GM10847 (cell line): ENCODE data around the gene ITGA5.

Experiments used
- POLR2A ChIP-seq: IDR thresholded peaks from 2 replicates; pipeline ENCODE4 v1.6.1; 2011; ENCODE audit not compliant: insufficient read length; ENCODE audit errors: extremely low read depth

The ITGA5 gene

DNA sequence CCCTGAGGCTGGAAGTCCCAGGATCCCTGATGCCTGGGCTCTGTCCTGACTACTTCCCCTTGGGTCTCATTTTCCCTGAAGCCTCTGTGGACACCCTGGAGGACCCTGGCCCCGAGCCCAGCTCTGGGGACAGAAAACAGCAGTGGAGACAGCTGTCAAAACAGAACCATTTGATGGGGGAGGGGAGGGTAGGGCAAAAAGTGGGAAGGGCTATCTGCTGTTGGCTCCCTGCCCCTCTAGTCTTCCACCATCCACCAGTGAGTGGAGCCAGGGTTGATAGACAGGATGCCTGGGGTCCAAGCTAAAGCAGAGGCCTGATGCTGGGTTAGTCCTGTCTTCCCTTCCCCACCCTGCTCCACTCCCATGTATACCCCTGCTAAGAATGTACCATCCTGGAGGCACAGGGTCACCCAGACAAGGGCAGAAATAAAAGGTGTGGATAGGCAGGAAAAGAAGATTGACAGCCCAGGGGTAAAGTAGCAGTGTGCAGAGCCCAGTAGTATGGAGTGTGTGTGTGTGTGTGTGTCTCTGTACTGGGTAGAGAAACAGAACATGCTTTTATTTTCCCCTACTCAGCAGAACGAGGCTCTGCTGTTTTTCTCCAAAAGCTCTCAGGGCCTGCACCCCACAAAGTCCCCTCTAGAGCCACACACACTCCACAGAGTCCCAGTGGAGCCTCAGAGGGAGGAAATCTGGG, 44.4 kb downstream of the ITGA5 start:
- no peak for TF ChIP-seq POLR2A

- TF ChIP-seq POLR2A = no peak
Observed at GRCh38 chr12:54373649-54374561, 45.2 kb downstream of the ITGA5 start.

DNA sequence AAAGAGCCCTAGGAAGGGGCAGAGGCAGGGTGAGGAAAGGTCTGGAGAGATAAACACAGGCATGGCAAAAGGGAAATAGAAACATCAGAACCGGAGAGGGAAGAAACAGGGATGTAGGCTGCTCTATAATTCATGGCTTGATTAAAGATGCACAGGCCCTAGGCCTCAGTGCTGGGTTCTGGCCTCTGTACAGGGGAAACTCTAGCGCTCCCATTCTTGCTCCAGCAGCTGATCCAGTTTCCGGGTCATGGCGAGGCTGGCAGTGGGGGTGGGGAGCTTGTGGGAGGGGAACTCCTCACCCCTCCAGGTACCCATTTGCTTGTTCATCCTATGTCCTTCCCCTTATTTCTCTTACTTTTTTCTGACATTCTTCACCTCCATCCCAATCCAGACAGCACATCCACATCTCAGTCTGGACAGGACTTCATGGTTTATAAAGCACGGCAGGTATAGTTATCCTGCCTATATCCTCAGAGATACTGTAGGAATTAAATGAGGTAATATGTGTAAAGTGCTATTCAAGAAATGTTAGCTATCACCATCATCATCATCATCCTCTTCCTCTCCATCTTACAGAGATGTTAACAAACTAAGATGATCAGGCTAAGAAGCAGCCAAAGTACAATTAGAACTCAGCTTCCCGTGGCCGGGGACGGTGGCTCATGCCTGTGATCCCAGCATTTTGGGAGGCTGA, 46.8 kb downstream of the ITGA5 start:
- no peak for TF ChIP-seq POLR2A

GRCh38 chr12:54371328-54372112, 47.5 kb downstream of the ITGA5 start:
- no peak for TF ChIP-seq POLR2A

GRCh38 chr12:54370171-54370730, 48.8 kb downstream of the ITGA5 start:
- TF ChIP-seq POLR2A = no peak

GRCh38 chr12:54369597-54370131, 49.4 kb downstream of the ITGA5 start:
- no peak for TF ChIP-seq POLR2A

DNA sequence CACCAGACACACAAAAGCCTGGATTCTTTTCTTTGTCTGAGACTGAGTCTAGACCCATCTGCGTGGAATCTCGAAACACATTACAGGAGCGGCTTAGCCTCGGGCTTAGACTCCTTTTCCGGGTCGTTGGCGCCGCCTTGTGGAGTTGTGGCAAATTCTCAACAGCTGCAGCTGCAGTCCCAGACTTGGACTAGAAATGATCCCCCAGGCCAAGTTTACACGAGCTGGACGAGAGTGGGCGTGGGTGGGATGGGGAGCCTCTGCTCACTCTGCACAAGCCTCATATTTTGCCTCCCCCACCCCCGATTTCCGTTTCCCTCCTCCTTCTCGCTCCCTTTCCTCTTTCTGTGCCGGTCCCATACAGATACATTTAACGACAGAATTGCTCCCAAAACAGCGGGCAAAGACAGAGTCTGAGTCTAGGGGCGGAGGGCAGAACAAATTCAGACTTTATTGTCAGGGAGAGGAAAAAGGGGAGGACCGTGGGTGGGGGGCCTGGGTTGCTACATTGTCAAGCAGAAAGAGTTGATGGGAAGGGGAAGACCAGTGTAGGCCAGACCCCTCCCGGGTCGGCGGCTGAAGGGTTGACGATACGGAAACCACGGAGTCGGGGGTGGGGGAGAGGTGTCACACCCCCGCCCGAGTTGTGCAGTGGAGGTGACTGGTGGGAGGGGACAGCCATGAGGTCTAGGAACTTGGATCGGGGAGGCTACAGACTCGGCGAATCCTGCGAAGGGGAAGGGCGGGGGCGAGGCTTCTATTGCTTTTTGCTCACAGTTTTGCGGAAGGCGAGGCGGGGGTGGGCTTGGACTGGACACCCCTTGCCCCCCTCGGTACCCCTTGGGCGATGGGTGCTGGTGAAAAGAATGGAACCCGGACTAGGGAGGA, 50.1 kb downstream of the ITGA5 start:
- no peak for TF ChIP-seq POLR2A

- TF ChIP-seq POLR2A = no peak
Observed at GRCh38 chr12:54368025-54368708, 50.9 kb downstream of the ITGA5 start.

GRCh38 chr12:54364413-54364812, 54.7 kb downstream of the ITGA5 start, which contains the start of gene GPR84:
Gene GPR84 (minus strand): TSS chr12:54364486. CDS start chr12:54363851, 635 bp downstream.
- TF ChIP-seq POLR2A = no peak

DNA sequence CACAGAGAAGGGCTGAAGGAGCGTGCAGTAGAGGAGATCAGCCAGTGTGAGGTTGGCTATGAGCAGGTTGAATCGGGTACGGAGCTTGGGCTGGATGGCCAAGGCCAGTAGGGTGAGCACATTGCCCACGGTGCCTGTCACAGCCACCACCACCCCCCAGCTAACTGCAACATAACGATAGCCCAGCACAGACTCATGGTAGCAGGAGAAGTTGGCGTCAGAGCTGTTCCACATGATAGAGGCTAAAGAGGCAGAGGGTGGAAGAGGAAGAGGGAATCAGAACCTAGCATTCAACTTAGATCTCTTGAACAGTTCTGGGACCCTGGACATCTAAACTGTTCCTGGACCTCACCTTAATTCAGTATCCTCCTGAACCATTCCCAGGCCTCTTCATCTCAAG, 55.4 kb downstream of the ITGA5 start:
- TF ChIP-seq POLR2A = no peak

GRCh38 chr12:54363047-54363446, 56.0 kb downstream of the ITGA5 start:
- TF ChIP-seq POLR2A = no peak

DNA sequence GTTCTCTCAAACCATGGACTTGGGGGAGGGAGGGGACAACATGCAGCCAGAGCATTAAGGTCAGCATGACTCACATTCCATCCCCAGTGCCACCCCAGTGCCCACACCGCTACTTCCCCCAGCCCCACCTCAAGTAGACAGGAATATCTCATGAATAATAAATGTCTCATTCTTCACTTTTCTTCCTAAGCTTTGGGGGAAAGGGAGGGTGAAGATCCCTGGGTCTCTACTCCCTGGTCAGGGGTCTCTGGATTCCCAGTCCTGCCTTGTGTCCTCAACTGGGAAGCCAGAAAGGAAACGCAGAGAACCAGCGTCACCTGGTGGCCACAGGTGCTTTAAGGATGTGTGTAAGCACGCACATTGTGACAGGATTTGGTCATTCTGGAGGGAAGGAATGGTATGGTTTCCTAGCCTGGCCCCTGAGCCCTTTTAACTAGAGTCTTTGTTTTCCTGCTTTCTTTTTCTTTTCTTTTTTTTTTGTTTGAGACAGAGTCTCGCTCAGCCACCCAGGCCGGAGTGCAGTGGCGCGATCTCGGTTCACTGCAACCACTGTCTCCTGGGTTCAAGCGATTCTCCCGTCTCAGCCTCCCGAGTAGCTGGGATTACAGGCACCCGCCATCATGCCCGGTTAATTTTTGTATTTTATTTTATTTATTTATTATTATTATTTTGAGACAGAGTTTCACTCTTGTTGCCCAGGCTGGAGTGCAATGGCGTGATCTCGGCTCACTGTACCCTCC, 58.2 kb downstream of the ITGA5 start:
- TF ChIP-seq POLR2A = no peak
